Testis (tissue), 2 donors: Measurements from ENCODE around the gene TUBA4B.

Source experiments
- POLR2A ChIP-seq: fragments of 450-650 bp; IDR thresholded peaks from one replicate; pipeline ENCODE4 v1.6.1; 2017; ENCODE audit warnings: antibody characterized with exemption, mild to moderate bottlenecking, moderate library complexity
- TF ChIP-seq, protein P1 (sequence below), 3 experiments: fragments of 450-650 bp in 2 of 3; fragments of 200-600 bp in 1 of 3; sonication (generic) in 1 of 3; IDR thresholded peaks; one replicate each; pipeline ENCODE4 v1.5.1; 2016 to 2019; ENCODE audit warnings: antibody characterized with exemption in 3 of 3, mild to moderate bottlenecking in 2 of 3, moderate library complexity in 1 of 3

GRCh38 chr2:219292616-219293015 is 39.6 kb downstream of the TUBA4B start:
- no peak for TF ChIP-seq POLR2A
- TF ChIP-seq, protein P1, sequence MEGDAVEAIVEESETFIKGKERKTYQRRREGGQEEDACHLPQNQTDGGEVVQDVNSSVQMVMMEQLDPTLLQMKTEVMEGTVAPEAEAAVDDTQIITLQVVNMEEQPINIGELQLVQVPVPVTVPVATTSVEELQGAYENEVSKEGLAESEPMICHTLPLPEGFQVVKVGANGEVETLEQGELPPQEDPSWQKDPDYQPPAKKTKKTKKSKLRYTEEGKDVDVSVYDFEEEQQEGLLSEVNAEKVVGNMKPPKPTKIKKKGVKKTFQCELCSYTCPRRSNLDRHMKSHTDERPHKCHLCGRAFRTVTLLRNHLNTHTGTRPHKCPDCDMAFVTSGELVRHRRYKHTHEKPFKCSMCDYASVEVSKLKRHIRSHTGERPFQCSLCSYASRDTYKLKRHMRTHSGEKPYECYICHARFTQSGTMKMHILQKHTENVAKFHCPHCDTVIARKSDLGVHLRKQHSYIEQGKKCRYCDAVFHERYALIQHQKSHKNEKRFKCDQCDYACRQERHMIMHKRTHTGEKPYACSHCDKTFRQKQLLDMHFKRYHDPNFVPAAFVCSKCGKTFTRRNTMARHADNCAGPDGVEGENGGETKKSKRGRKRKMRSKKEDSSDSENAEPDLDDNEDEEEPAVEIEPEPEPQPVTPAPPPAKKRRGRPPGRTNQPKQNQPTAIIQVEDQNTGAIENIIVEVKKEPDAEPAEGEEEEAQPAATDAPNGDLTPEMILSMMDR (IDR thresholded peaks at IDR 0.05): no peak
